ENCODE data around the gene ZKSCAN1.
"Not testable (repeated sequence)": the region's sequence is repeated elsewhere in the genome, so short reads cannot be mapped to it uniquely, and the experiment has no call there.

Gene ZKSCAN1

GRCh38 chr7:100003711-100004661 is 11.4 kb upstream of the ZKSCAN1 start:
- DNase-seq: no peak

DNA sequence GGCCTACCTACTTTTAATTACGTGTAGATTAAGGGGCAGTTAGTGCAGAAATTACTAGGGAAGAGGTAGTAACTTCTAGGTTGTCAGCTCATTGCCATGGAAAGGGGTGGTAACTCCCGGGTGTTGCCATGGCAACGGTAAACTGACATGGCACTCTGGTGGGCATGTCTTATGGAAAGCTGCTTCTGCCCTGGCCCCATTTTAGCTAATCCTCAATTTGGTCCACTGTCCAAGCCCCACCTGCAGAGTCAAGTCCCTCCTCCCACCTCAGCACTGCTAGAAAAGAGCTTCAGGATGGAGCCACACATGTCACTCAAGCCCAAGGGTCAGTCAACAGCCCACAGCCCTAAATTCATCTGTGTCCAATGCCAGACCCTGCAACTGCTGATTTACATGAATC is 7.5 kb upstream of the ZKSCAN1 start:
- no peak for DNase-seq

DNA sequence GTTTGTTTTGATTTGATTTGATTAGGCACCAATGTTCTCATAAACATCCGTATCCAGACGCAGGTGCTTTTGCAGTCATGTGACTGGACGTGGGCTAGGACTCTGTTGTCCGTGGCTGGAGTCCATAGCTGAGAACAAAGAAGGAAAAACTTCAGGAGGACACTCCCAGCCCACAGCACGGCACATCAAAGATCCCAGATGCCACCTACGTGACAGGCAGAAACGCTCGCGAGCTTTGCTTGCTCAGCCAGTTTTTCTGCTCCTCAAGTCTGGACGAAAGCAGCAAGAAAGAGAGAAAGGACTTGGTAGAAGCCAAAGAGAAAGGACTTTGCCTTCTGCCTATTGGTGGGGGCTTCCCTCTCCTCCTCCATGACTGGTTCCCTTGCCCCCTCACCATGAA is 6.9 kb upstream of the ZKSCAN1 start:
- no peak for DNase-seq

GRCh38 chr7:100009952-100010351 is 5.4 kb upstream of the ZKSCAN1 start:
- not testable (repeated sequence) for DNase-seq

- DNase-seq: no peak
Measured at GRCh38 chr7:100010901-100011300, 4.5 kb upstream of the ZKSCAN1 start.

DNA sequence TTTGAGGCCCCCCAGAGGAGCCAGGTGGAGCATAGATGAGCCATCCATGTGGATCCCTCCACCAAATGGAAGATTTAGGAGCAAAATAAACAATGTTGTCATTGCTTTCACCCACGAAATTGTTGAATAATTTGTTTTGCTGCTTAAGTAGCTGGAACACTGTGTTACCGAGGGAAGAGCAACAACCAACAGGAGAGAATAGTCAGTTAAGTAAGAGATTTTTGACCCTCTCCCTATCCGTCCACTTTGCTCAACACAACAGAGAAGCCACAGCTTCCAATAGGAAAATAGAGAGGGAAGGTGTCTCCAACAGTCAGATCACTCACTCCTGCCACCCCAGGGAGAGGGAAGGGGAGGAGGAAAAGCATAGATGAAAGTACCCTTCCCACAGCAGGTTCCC is 3.9 kb upstream of the ZKSCAN1 start:
- DNase-seq: no peak

GRCh38 chr7:100012385-100013327 is 2.7 kb upstream of the ZKSCAN1 start:
- not testable (repeated sequence) for DNase-seq

DNA sequence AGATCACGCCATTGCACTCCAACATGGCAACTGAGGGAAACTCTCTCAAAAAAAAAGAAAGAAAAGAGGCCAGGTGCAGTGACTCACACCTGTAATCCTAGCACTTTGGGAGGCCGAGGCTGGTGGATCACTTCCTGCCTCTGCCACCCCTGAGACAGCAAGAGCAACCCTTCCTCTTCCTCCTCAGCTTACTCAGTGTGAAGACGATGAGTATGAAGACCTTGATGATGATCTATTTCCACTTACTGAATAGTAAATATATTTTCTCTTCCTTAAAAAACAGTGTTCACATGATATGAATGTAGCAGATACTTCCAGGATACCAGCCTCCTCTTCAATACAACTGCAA is 2.1 kb upstream of the ZKSCAN1 start:
- no peak for DNase-seq

- no peak for DNase-seq
Measured at GRCh38 chr7:100016215-100016901, 962 bp downstream of the ZKSCAN1 start.

GRCh38 chr7:100017300-100017699 is 1.9 kb downstream of the ZKSCAN1 start:
- no peak for DNase-seq

GRCh38 chr7:100017875-100018274 is 2.5 kb downstream of the ZKSCAN1 start:
- DNase-seq: no peak

DNA sequence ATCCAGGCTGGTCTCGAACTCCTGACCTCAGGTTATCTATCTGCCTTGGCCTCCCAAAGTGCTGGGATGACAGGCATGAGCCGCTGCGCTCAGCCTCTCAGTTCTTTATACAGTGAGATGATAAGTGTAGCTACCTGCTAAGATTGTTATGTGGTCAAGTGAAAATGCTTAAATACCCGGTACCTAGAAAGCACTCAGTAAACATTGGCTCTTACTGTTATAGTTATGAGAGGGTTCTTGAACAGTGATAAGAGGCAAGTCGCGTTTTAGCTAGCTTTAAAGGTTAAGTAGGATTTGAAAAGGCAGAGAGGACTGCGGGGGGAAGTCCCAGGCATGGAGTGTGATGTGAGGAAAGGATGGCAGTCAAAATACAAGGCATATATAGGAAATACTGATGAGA is 4.5 kb downstream of the ZKSCAN1 start:
- DNase-seq: no peak

DNA sequence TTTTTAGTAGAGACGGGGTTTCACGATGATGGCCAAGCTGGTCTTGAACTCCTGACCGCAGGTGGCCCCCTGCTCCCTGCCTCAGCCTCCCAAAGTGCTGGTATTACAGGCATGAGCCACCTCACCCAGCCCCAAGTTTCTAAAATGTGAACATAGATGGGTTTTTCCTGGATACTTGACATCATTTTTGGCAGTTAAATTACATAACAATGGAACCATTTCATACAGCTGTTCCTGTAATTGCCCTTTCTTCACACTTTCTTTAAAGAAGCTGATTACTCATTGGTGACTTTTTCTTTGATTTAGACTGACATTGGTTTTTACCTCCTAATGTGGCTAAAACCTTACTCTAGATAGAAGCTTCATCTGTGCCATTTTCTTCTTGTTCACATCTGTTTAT is 5.9 kb downstream of the ZKSCAN1 start:
- no peak for DNase-seq

GRCh38 chr7:100022621-100023020 is 7.2 kb downstream of the ZKSCAN1 start:
- no peak for DNase-seq

DNA sequence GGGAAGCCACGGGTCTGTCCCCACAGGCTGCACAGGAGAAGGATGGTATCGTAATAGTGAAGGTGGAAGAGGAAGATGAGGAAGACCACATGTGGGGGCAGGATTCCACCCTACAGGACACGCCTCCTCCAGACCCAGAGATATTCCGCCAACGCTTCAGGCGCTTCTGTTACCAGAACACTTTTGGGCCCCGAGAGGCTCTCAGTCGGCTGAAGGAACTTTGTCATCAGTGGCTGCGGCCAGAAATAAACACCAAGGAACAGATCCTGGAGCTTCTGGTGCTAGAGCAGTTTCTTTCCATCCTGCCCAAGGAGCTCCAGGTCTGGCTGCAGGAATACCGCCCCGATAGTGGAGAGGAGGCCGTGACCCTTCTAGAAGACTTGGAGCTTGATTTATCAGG is 8.1 kb downstream of the ZKSCAN1 start:
- no peak for DNase-seq

DNA sequence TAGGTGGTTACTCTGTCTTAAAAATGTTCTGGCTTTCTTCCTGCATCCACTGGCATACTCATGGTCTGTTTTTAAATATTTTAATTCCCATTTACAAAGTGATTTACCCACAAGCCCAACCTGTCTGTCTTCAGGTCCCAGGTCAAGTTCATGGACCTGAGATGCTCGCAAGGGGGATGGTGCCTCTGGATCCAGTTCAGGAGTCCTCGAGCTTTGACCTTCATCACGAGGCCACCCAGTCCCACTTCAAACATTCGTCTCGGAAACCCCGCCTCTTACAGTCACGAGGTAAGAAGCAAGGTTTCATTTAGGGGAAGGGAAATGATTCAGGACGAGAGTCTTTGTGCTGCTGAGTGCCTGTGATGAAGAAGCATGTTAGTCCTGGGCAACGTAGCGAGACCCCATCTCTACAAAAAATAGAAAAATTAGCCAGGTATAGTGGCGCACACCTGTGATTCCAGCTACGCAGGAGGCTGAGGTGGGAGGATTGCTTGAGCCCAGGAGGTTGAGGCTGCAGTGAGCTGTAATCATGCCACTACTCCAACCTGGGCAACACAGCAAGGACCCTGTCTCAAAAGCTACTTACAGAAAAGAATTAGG is 8.7 kb downstream of the ZKSCAN1 start:
- DNase-seq: no peak

DNA sequence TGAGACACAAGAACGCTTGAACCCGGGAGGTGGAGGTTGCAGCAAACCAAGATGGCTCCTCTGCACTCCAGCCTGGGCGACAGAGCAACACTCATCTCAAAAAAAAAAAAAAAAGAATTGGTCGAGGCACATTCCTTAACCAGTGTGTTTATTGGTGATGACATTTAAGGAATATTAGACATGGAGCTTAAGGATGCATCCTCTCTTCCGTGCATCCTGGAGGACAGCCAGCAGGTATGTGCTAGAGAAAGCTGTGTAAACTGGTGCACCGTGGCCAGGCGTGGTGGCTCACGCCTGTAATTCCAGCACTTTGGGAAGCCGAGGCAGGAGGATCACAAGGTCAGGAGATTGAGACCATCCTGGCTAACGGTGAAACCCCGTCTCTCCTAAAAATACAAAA is 11.8 kb downstream of the ZKSCAN1 start:
- DNase-seq: no peak

DNA sequence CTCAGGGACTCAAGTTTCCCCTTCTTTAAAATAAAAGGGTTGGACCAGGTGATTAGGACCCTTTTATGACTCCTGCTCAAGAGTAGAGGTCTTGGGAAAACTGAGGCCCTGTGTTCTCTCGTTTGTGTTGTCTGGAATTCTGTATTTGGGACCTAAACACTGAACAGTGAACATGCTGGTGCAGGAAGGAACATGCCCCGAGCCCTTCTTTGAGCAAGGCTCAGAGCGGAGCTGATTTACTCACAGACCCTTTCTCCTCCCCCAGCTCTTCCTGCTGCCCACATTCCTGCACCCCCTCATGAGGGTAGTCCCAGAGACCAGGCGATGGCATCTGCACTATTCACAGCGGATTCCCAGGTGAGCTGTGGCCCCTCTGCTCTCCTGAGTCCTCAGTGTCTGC is 14.2 kb downstream of the ZKSCAN1 start:
- no peak for DNase-seq

DNA sequence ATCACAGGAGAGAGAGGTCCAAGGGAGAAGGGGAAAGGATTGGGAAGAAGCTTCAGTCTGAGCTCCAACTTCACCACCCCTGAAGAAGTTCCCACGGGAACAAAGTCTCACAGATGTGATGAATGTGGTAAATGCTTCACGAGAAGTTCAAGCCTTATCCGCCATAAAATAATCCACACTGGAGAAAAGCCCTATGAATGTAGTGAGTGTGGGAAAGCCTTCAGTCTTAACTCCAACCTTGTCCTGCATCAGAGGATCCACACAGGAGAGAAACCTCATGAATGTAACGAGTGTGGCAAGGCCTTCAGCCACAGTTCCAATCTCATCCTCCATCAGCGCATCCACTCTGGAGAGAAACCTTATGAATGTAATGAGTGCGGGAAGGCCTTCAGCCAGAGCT is 18.1 kb downstream of the ZKSCAN1 start:
- DNase-seq: no peak

DNA sequence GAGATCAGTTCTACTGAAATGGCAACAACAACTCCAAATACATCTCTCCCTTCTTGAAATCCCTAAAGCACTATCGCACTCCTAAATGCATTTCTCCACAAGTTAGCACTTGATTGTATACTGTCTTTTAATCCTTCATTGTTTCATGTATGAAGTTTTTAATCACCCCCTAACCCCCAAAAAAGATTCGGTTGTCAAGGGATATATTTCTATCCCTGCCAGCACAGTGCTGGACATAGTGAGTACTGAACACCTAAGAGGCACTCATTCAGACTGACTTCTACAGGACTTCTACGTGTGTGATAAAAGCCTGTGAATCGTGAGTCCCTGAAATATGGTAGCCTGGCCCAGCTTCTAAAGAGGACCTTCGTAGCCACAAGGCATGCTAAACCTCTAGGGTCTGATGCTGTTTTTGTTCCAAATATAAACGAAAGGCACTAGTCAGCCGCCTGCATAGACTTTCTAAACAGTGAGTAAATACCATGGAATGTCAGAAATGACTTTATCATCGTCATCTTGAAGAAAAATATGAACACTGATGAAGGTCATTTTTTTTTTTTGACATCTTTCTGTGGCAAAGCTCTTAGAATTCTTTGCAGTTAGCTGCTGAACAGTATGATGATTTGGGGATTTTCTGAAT is 19.6 kb downstream of the ZKSCAN1 start:
- no peak for DNase-seq

DNA sequence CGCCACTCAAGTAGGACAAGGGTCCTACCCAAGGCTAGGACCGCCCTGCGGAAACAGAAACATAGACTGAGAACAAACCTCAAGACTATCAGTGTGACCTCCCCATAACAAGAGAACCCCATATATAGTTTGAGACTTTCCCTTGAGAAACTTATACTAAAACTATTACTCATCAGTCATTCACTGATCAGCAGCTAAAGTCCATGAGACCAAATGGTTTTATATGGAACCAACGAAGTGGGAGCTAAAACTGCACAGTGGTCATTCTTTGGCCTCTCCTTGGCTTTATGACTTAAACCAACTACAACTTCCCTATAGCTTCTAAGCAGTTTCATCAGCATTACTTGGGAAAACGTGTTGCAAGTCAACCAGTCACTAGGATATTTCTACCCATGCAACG is 20.5 kb downstream of the ZKSCAN1 start:
- no peak for DNase-seq

GRCh38 chr7:100038326-100038725 is 22.9 kb downstream of the ZKSCAN1 start:
- no peak for DNase-seq
